Kidney (tissue), 14 donors: ENCODE results near the gene SCGB1D4. TPM values are rescaled to one million over a fixed set of nuclear protein-coding genes. Genes with fewer than 3 reads are reported as not detected.

ENCODE experiments used
- DNase-seq, 5 donors: peaks; one replicate each; pipeline ENCODE4 v3.0.0-alpha.2; 2013 to 2020
- FAIRE-seq: peaks from 2 replicates; lab custom pipeline; 2012; peaks lifted over from hg19 to GRCh38; lab: Jason Lieb, UNC
- H3K27ac ChIP-seq, 2 donors: one replicate each; pipeline ENCODE4 v1.7.0; 2013; ENCODE audit warnings: low read depth in 2 of 2, low read length in 2 of 2, inconsistent platforms in 1 of 2
- H3K27me3 ChIP-seq: one replicate; pipeline ENCODE4 v1.7.1; 2013; ENCODE audit warnings: low read length, inconsistent platforms; ENCODE audit not compliant: control insufficient read depth, insufficient read depth
- H3K36me3 ChIP-seq, 3 donors: one replicate each; pipeline versions ENCODE4 v1.7.0 to v1.7.1; 2013; ENCODE audit warnings: low read length in 3 of 3, control low read depth in 1 of 3, inconsistent platforms in 1 of 3; ENCODE audit not compliant: insufficient read depth in 3 of 3, control insufficient read depth in 2 of 3
- H3K4me1 ChIP-seq, 3 donors: one replicate each; pipeline versions ENCODE4 v1.7.0 to v1.7.1; 2013; ENCODE audit warnings: low read length in 3 of 3, inconsistent platforms in 1 of 3, low read depth in 1 of 3; ENCODE audit not compliant: control insufficient read depth in 2 of 3, insufficient read depth in 2 of 3
- H3K4me3 ChIP-seq, 3 donors: one replicate each; pipeline versions ENCODE4 v1.7.0 to v1.8.1; 2013; ENCODE audit warnings: low read length in 3 of 3, control low read depth in 1 of 3, inconsistent platforms in 1 of 3
- H3K9ac ChIP-seq, 3 donors: one replicate each; pipeline versions ENCODE4 v1.7.0 to v1.7.1; 2013; ENCODE audit warnings: low read length in 3 of 3, control low read depth in 1 of 3, inconsistent platforms in 1 of 3
- H3K9me3 ChIP-seq, 3 donors: one replicate each; pipeline versions ENCODE4 v1.7.0 to v1.7.1; 2013; ENCODE audit warnings: low read length in 3 of 3, control low read depth in 1 of 3, inconsistent platforms in 1 of 3; ENCODE audit not compliant: control insufficient read depth in 2 of 3, insufficient read depth in 1 of 3
- intact Hi-C: fragments of 100-400 bp; cut with DNase I; formaldehyde crosslinking; loops from one replicate; pipeline ENCODE4 v1.11.1; 2022
- polyA plus RNA-seq: library from polyadenylated mRNA; stranded (reverse); fragments of 350-450 nt; fragmentation: Illumina TruSeq; extraction: RNeasy Lipid Tissue Mini Kit (QIAGEN cat#74804); gene quantifications from one replicate; pipeline ENCODE4 v1.2.3, GENCODE V29; 2014; ENCODE audit warnings: low read depth, low replicate concordance; ENCODE audit not compliant: insufficient read depth
- total RNA-seq: library from RNA; stranded (reverse); fragmentation: NEBNext Ultra II Directional; extraction: Animal tissue kit (Norgen Biotek cat#: 25700); gene quantifications from one replicate; pipeline ENCODE4 v1.2.1, GENCODE V29; 2021
- TF ChIP-seq, protein P1 (sequence below): IDR thresholded peaks from 3 replicates; pipeline ENCODE4 v1.5.1; 2012; ENCODE audit warnings: mild to moderate bottlenecking, moderate library complexity, borderline replicate concordance; ENCODE audit not compliant: insufficient read depth; ENCODE audit errors: extremely low read depth
- donor health status: control.
- donor health status: control.
- donor health status: control.
- donor health status: control.
- donor health status: control.
- donor health status: DM: yes; HTN: yes; CAD: no.
- donor health status: Normal renal cell carcinoma (clear cell type).

SCGB1D4 gene
- total and polyA plus RNA-seq, 2 donors from 2014 or later, result not detected

DNA sequence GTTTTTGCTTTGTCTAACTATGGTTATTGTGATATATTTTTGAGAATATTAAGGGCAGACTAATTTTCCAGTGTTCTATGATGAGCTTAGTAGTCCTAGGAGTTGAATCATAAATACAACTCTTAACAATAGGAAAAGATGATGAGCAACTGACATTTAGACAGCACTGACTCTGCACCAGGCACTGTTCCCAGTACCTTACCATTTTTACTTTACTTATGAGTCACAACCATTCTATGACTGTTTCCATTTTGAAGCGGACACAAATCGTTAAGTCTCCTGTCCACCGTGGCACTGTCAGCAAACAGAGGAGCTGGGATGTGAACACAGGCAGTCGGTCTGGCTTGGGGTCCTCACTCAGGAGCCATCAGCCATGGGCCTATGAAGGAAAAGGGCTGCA is 32.3 kb downstream of the SCGB1D4 start:
- Histone ChIP-seq H3K4me3 (no peak overlapping the region), H3K36me3 (no peaks in the 10 kb centered on the region), H3K27ac (no peak overlapping the region), H3K9me3 (no peaks in the 10 kb centered on the region), H3K4me1 (no peaks in the 10 kb centered on the region), H3K27me3 (no peaks in the 10 kb centered on the region), H3K9ac (no peak overlapping the region)
- no peak for FAIRE-seq
- no peak for DNase-seq
- TF ChIP-seq, protein P1, sequence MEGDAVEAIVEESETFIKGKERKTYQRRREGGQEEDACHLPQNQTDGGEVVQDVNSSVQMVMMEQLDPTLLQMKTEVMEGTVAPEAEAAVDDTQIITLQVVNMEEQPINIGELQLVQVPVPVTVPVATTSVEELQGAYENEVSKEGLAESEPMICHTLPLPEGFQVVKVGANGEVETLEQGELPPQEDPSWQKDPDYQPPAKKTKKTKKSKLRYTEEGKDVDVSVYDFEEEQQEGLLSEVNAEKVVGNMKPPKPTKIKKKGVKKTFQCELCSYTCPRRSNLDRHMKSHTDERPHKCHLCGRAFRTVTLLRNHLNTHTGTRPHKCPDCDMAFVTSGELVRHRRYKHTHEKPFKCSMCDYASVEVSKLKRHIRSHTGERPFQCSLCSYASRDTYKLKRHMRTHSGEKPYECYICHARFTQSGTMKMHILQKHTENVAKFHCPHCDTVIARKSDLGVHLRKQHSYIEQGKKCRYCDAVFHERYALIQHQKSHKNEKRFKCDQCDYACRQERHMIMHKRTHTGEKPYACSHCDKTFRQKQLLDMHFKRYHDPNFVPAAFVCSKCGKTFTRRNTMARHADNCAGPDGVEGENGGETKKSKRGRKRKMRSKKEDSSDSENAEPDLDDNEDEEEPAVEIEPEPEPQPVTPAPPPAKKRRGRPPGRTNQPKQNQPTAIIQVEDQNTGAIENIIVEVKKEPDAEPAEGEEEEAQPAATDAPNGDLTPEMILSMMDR, result no peak
- intact Hi-C loops, result no loop called here

DNA sequence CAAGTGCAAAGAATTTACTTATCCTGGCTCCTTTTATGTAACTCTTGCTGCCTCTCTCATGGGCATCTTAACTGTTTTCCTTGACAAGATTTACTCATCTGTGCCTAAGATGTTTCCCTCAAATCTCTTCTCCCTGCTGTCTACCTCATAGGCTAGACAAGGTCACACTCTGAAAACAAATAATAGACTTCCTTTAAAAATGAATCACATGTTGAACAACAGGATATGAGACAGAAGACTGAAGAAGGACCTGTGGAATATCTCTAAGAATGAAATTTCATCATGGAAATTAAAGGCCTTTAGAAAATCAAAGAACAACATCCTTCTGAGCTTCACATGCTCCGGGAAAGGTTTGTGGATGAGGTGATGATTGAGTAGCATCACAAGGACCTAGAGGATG is 34.9 kb downstream of the SCGB1D4 start:
- no peak for FAIRE-seq
- no peak overlapping the region for H3K4me3 ChIP-seq
- no peak for DNase-seq
- TF ChIP-seq, protein P1, result no peak
- no peaks in the 10 kb centered on the region for H3K27me3 ChIP-seq
- H3K9me3 ChIP-seq, result no peaks in the 10 kb centered on the region
- no peak overlapping the region for H3K9ac ChIP-seq
- no peaks in the 10 kb centered on the region for H3K4me1 ChIP-seq
- no peak overlapping the region for H3K27ac ChIP-seq
- no peaks in the 10 kb centered on the region for H3K36me3 ChIP-seq
- intact Hi-C loops, result no loop called here

DNA sequence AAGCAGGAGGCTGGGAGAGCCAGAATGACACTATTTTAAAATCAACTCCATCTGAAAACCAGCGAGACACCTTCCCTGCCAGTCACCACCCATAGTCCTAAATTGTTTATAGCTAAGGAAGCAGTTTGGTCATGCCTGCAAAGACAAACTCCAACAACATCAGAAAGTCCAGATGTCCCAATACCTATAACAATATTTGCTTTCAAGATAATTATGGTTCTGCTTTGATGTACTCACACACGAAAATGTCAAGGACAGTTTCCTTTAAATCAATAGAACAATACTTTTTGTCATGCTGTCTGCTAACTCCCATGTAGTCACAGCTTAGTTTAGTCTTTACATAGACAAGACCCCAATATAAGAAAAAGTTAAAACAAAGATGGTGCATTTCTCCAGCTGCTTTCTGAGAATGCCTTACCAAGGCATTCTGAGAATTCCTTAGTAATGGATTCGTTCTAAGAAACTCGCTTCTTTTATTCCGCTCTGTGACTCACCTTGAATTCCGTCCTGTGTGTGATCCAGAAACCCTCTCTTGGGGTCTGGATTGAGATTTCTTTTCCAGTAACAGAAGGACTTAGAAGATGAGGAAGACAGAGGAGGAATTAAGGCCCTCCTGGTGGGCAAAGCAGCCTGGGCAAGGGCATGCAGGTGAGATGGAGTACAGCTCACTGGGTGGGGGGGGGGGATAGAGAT is 38.5 kb downstream of the SCGB1D4 start:
- TF ChIP-seq, protein P1, result no peak
- no peak for DNase-seq
- intact Hi-C loops, result no loop called here
- Histone ChIP-seq H3K9ac (no peak overlapping the region), H3K27me3 (no peaks in the 10 kb centered on the region), H3K9me3 (no peaks in the 10 kb centered on the region), H3K4me1 (no peaks in the 10 kb centered on the region), H3K4me3 (no peak overlapping the region), H3K27ac (no peak overlapping the region), H3K36me3 (no peaks in the 10 kb centered on the region)
- FAIRE-seq, result no peak
